Subcutaneous abdominal adipose tissue (tissue), 5 donors: ENCODE data around the gene CBX4.

Experiments used
- H3K27ac ChIP-seq: one replicate; pipeline ENCODE4 v1.7.0; 2013; ENCODE audit warnings: low read depth, mild to moderate bottlenecking, inconsistent platforms, low read length, moderate library complexity
- H3K27me3 ChIP-seq, 5 donors: one replicate each; pipeline ENCODE4 v1.7.0; 2013; ENCODE audit warnings: low read length in 5 of 5, inconsistent platforms in 1 of 5; ENCODE audit not compliant: control insufficient read depth in 5 of 5, insufficient read depth in 4 of 5
- H3K36me3 ChIP-seq, 5 donors: one replicate each; pipeline ENCODE4 v1.7.0; 2013; ENCODE audit warnings: low read length in 5 of 5; ENCODE audit not compliant: control insufficient read depth in 5 of 5, insufficient read depth in 5 of 5
- H3K4me1 ChIP-seq, 5 donors: one replicate each; pipeline ENCODE4 v1.7.0; 2013; ENCODE audit warnings: low read length in 5 of 5, mild to moderate bottlenecking in 3 of 5, moderate library complexity in 1 of 5; ENCODE audit not compliant: control insufficient read depth in 5 of 5, insufficient read depth in 5 of 5
- H3K4me3 ChIP-seq, 5 donors: one replicate each; pipeline ENCODE4 v1.7.0; 2013; ENCODE audit warnings: low read length in 5 of 5, low read depth in 1 of 5
- H3K9ac ChIP-seq, 5 donors: one replicate each; pipeline ENCODE4 v1.7.0; 2013; ENCODE audit warnings: low read length in 5 of 5, mild to moderate bottlenecking in 4 of 5, moderate library complexity in 3 of 5
- H3K9me3 ChIP-seq, 5 donors: one replicate each; pipeline ENCODE4 v1.7.0; 2013; ENCODE audit warnings: low read length in 5 of 5; ENCODE audit not compliant: control insufficient read depth in 5 of 5
- donor health status: healthy.
- donor health status: healthy.
- donor health status: healthy.
- donor health status: healthy.
- donor health status: healthy.

CBX4 gene

GRCh38 chr17:79830763-79831264, 8.4 kb downstream of the CBX4 start:
- H3K9ac ChIP-seq, result peak overlapping the region in 1 of 5 donors; percentile 20
- H3K36me3 ChIP-seq, result peaks cover 0 to 21% (median 16%) of the 10 kb centered on the region in 5 donors
- H3K27ac ChIP-seq, result no peak overlapping the region
- H3K27me3 ChIP-seq, result peaks cover 0 to 10% (median 9%) of the 10 kb centered on the region in 5 donors
- H3K9me3 ChIP-seq, result no peaks in the 10 kb centered on the region
- peaks cover 0 to 49% (median 33%) of the 10 kb centered on the region in 5 donors for H3K4me1 ChIP-seq
- no peak overlapping the region for H3K4me3 ChIP-seq

GRCh38 chr17:79830303-79830702, 8.9 kb downstream of the CBX4 start:
- Histone ChIP-seq H3K27ac (no peak overlapping the region), H3K4me1 (peaks cover 0 to 49% (median 29%) of the 10 kb centered on the region in 5 donors), H3K27me3 (peaks cover 0 to 10% (median 9%) of the 10 kb centered on the region in 5 donors), H3K4me3 (no peak overlapping the region), H3K9ac (peak overlapping the region in 1 of 5 donors; percentile 20), H3K36me3 (peaks cover 0 to 19% (median 15%) of the 10 kb centered on the region in 5 donors), H3K9me3 (no peaks in the 10 kb centered on the region)

- no peak overlapping the region for H3K4me3 ChIP-seq
- H3K27me3 ChIP-seq, result peaks cover 0 to 17% (median 9%) of the 10 kb centered on the region in 5 donors
- H3K36me3 ChIP-seq, result peaks cover 0 to 11% (median 7%) of the 10 kb centered on the region in 5 donors
- no peaks in the 10 kb centered on the region for H3K9me3 ChIP-seq
- H3K27ac ChIP-seq, result no peak overlapping the region
- no peak overlapping the region for H3K9ac ChIP-seq
- H3K4me1 ChIP-seq, result peaks cover 0 to 49% (median 27%) of the 10 kb centered on the region in 5 donors
These were observed 9.8 kb downstream of the CBX4 start for GRCh38 chr17:79829457-79829856.

- Histone ChIP-seq H3K36me3 (peaks cover 0 to 7% (median 3%) of the 10 kb centered on the region in 5 donors), H3K27me3 (peaks cover 0 to 17% (median 9%) of the 10 kb centered on the region in 5 donors), H3K9ac (no peak overlapping the region), H3K9me3 (no peaks in the 10 kb centered on the region), H3K4me1 (peaks cover 0 to 49% (median 27%) of the 10 kb centered on the region in 5 donors), H3K27ac (no peak overlapping the region), H3K4me3 (no peak overlapping the region)
These were observed 10.2 kb downstream of the CBX4 start for GRCh38 chr17:79829004-79829403.

- Histone ChIP-seq H3K27ac (no peak overlapping the region), H3K9ac (no peak overlapping the region), H3K27me3 (peaks cover 0 to 17% (median 9%) of the 10 kb centered on the region in 5 donors), H3K9me3 (no peaks in the 10 kb centered on the region), H3K36me3 (no peaks in the 10 kb centered on the region), H3K4me3 (no peak overlapping the region), H3K4me1 (peaks cover 0 to 39% (median 17%) of the 10 kb centered on the region in 5 donors)
These were observed 12.2 kb downstream of the CBX4 start for GRCh38 chr17:79826841-79827578.

GRCh38 chr17:79826204-79826680, 13.0 kb downstream of the CBX4 start:
- Histone ChIP-seq H3K9ac (no peak overlapping the region), H3K27me3 (peaks cover 0 to 17% (median 9%) of the 10 kb centered on the region in 5 donors), H3K27ac (no peak overlapping the region), H3K4me3 (no peak overlapping the region), H3K36me3 (no peaks in the 10 kb centered on the region), H3K9me3 (no peaks in the 10 kb centered on the region), H3K4me1 (peaks cover 0 to 32% (median 10%) of the 10 kb centered on the region in 5 donors)

- no peaks in the 10 kb centered on the region for H3K36me3 ChIP-seq
- H3K9me3 ChIP-seq, result no peaks in the 10 kb centered on the region
- peaks cover 0 to 25% (median 3%) of the 10 kb centered on the region in 5 donors for H3K4me1 ChIP-seq
- H3K9ac ChIP-seq, result no peak overlapping the region
- H3K4me3 ChIP-seq, result no peak overlapping the region
- H3K27me3 ChIP-seq, result peaks cover 0 to 17% (median 9%) of the 10 kb centered on the region in 5 donors
- H3K27ac ChIP-seq, result no peak overlapping the region
These were observed 13.7 kb downstream of the CBX4 start for GRCh38 chr17:79825580-79825921.

GRCh38 chr17:79824893-79825579, 14.2 kb downstream of the CBX4 start:
- Histone ChIP-seq H3K9me3 (no peaks in the 10 kb centered on the region), H3K27me3 (peaks cover 0 to 17% (median 9%) of the 10 kb centered on the region in 5 donors), H3K4me3 (no peak overlapping the region), H3K4me1 (peaks cover 0 to 23% (median 0%) of the 10 kb centered on the region in 5 donors), H3K27ac (no peak overlapping the region), H3K9ac (no peak overlapping the region), H3K36me3 (no peaks in the 10 kb centered on the region)

GRCh38 chr17:79824234-79824633, 15.0 kb downstream of the CBX4 start:
- Histone ChIP-seq H3K36me3 (no peaks in the 10 kb centered on the region), H3K9me3 (no peaks in the 10 kb centered on the region), H3K4me1 (peaks cover 0 to 21% (median 0%) of the 10 kb centered on the region in 5 donors), H3K27ac (no peak overlapping the region), H3K9ac (no peak overlapping the region), H3K4me3 (no peak overlapping the region), H3K27me3 (peaks cover 0 to 17% (median 9%) of the 10 kb centered on the region in 5 donors)
